H54 (cell line): ENCODE data around the gene RYR2.

Source experiments
- DNase-seq: peaks from one replicate; pipeline ENCODE4 v3.0.0; 2011; ENCODE audit warnings: low spot score, mixed read lengths; ENCODE audit not compliant: insufficient read length
- FAIRE-seq: peaks from 3 replicates; lab custom pipeline; 2011; peaks lifted over from hg19 to GRCh38; lab: Jason Lieb, UNC
- POLR2A ChIP-seq: IDR thresholded peaks from 2 replicates; pipeline ENCODE4 v1.6.1; 2011; ENCODE audit warnings: low read depth, mild to moderate bottlenecking, low read length

RYR2 gene

GRCh38 chr1:237864338-237865244 is 822.6 kb downstream of the RYR2 start:
- no peak for TF ChIP-seq POLR2A
- DNase-seq (peak; percentile 53), FAIRE-seq (no peak)

DNA sequence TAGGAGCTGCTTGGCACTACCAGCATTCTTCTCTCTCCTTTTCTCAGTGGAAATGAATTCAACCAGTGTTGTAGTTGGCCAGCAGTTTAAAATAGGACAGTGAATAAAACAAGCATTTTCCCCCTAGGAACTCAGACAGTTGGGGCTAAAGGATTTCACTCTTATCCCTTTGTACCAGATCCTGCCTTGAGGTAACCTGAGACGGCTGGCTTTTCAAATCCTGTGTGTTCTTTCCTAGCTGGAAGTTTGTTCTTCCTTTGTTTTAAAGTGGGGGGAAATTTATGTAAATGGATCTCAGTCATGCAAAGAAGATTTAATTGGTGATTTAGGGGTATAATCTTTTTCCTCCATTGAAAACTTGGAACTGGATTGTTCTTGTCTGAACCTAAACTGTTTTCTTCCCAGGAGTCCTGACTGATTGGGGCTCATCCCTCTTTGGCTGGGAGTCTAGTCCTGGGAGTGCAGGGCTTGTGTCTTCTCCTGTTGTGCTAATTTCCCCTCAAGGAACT is 825.5 kb downstream of the RYR2 start:
- no peak for TF ChIP-seq POLR2A

DNA sequence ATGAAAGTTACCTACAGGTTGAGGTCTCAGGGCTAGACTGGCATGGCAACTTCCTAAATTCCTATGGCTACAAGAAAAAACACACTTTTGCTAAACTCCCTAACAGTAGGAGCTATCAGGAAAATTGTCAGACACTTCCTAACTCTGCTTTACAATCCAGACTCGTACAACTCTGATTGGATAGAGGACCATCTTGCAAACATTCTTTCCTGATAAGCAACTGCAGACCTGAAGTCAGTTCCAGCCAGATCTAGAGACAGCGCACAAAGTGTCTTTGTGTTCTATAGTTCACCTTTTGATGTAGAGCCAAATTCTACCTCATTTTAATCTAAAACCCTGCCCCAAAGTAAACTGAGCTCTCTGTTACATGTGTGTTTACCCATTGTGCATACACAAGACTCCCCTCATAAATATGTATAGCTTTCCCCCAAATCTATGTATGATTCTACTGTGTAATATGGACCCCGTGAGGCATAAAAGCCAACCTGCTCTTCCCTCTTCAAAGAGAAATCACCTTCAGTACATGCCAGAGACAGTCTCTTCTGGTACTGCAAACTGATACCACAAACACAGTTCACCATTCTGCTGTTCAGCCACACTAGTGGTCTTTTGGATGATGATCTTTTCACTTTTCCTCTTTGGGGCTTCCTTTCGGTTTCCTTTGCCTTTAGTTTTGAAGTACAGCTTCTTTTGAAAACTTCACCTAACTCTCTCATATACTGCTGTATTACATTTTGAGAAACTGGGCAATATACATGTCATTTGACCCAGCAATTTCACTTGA is 827.0 kb downstream of the RYR2 start:
- DNase-seq (no peak), FAIRE-seq (no peak)
- TF ChIP-seq POLR2A, result no peak

More for the DNA sequence above, 825.5 kb downstream of the RYR2 start:
- DNase-seq (no peak), FAIRE-seq (no peak)

- peak; percentile 94 for FAIRE-seq
- no peak for TF ChIP-seq POLR2A
- peak; percentile 47 for DNase-seq
Measured at GRCh38 chr1:237873487-237874211, 831.7 kb downstream of the RYR2 start.

- peak; percentile 26 for DNase-seq
- no peak for TF ChIP-seq POLR2A
- FAIRE-seq, result peak; percentile 77
Measured at GRCh38 chr1:237875291-237875690, 833.3 kb downstream of the RYR2 start.

DNA sequence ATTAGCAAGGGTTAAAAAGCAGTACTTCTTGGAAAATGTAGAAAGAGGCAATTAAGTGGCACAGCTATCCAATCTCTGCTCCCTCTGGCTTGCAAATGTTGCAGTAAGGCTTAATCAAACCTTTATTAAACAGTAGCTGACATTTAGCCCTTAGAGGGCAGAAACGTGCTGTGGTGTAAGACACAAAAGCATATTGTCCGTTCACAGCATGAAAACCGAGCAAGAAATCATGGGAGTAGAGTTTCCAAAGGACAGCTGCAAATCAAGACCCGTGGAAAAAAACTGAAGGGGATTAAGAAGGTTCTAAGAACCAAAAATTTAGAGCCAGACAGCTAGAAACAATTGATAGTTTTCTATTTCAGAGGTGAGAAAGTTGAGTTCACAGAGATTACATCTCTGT is 835.6 kb downstream of the RYR2 start:
- DNase-seq, result no peak
- no peak for TF ChIP-seq POLR2A
- FAIRE-seq, result no peak

- no peak for FAIRE-seq
- TF ChIP-seq POLR2A, result no peak
- DNase-seq, result no peak
Measured at GRCh38 chr1:237878406-237878805, 836.4 kb downstream of the RYR2 start.

GRCh38 chr1:237879195-237879594 is 837.2 kb downstream of the RYR2 start:
- DNase-seq (peak; percentile 59), FAIRE-seq (peak; percentile 87)
- TF ChIP-seq POLR2A, result no peak
